GM13976 (cell line): ENCODE results near the gene PCSK6.

Source experiments
- DNase-seq: peaks from one replicate; pipeline ENCODE4 v3.0.0; 2012; ENCODE audit warnings: low spot score
- in situ Hi-C: fragments of 300-500 bp; cut with MboI; formaldehyde crosslinking; loops from one replicate; pipeline ENCODE4 v1.12.0; 2022; ENCODE audit warnings: low sequenced_read_pairs, mixed read lengths, inconsistent platforms; ENCODE audit not compliant: unreplicated experiment
- TF ChIP-seq, protein P1 (sequence below): IDR thresholded peaks from 2 replicates; pipeline ENCODE4 v1.5.1; 2012; ENCODE audit warnings: borderline replicate concordance, mild to moderate bottlenecking; ENCODE audit not compliant: insufficient read depth; ENCODE audit errors: extremely low read depth, missing control alignments, control extremely low read depth

The PCSK6 gene

DNA sequence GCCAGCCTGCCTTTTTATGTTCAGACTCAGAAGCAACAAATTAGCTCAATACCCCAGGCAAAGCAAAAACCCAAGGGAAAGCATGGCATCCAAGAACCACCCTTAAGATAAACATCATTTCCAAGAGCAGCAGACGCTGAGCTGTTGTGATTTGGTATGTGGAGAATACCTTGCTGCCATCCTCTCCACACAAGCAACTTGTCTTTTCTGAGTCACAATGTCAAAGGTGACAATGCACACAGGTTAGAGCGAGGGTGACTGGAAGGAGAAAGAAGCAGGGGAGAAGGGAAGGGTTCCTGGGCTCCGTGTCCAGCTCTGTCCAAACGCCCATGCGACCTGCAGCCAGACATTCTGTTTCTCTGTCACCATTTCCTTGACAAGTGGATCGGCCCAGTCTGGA, 6.0 kb downstream of the PCSK6 start:
- TF ChIP-seq, protein P1, sequence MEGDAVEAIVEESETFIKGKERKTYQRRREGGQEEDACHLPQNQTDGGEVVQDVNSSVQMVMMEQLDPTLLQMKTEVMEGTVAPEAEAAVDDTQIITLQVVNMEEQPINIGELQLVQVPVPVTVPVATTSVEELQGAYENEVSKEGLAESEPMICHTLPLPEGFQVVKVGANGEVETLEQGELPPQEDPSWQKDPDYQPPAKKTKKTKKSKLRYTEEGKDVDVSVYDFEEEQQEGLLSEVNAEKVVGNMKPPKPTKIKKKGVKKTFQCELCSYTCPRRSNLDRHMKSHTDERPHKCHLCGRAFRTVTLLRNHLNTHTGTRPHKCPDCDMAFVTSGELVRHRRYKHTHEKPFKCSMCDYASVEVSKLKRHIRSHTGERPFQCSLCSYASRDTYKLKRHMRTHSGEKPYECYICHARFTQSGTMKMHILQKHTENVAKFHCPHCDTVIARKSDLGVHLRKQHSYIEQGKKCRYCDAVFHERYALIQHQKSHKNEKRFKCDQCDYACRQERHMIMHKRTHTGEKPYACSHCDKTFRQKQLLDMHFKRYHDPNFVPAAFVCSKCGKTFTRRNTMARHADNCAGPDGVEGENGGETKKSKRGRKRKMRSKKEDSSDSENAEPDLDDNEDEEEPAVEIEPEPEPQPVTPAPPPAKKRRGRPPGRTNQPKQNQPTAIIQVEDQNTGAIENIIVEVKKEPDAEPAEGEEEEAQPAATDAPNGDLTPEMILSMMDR = no peak
- DNase-seq = no peak
- in situ Hi-C loops = no loop called here

DNA sequence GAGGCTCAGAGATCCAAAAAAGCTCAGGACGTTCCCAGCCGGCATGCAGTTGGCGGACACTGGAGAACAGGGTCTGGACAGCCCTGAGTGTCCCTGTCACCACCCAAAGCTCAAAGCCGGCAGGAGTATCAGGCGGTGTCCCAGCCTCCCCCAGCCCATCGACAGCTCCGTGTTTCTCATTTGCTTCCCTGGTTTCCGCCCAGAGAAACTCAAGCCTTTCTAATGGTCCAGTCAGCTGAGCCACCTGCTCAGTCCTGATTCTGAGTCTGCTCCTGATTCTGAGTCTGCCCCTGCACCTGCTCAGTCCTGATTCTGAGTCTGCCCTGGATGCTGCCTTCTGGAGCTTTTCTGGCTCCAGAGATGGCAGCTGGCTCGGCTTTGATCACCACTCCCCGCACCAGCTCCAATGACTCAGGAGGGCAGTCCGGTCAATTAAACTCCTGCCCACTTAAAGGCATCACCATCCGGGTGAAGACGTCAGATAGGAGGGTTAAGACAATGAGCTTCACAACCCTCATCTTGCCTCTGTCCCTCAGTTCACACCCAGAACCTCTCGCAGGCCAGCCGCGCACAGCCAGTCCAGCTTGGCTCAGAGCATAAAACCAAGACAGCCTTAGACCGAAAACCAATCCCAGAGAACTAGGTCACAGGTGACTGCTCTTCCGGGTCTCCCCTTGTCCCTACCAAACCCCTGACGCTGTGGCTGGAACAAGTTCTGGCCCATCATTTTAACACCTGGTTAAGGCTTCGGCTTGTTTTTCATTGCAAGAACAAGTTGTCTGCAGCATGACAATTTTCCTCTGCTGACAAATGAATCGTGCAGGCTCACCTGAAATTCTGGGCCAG, 6.8 kb downstream of the PCSK6 start:
- DNase-seq = no peak
- TF ChIP-seq, protein P1 = no peak
- in situ Hi-C loops = no loop called here

DNA sequence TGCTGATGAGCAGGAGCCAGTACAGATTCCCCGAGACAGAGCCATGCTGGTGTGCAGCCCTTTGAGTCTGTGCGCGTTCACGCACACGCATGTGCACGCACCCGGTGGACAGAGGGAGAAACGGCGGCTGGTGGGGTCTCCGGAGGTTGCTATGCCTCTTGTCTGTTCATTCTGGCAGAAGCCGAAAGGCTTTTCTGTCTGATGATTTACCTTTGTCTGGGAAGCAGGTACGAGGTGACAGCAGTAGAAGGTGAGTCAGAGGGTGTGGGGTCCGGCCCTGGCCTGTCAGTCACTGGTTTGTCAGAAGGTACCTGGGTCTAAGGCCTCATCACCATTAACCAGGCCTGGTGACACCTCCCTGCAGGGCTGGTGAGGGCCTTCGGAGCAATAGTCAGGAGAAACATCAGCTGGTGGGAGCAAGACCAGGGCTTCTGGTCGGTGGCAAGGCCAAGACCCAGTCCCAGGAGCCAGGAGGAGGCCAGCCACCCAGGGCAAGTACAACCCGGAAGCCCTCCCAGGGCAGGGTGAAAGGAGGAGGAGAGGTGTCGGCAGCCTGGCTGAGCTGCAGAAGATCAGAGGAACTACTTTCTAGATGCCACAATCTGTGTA, 7.5 kb downstream of the PCSK6 start:
- DNase-seq = no peak
- in situ Hi-C loops = no loop called here
- TF ChIP-seq, protein P1 = no peak

DNA sequence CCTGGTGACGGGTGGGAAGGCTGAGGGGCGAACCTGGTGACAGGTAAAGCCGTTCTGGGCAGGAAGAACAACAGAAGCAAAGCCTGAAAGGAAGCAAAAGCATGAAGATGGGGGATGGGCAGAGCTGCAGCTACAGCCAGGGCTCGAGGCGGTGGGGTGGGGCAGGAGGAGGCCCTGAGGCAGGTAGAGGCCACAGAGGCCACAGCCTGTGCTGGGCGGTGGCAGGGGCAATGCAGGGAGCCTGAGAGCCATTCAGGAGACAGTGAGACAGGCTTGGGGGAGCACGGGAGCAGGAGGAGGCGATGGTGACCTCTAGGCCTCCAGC, 8.2 kb downstream of the PCSK6 start:
- no peak for DNase-seq
- in situ Hi-C loops = no loop called here
- TF ChIP-seq, protein P1 = no peak

DNA sequence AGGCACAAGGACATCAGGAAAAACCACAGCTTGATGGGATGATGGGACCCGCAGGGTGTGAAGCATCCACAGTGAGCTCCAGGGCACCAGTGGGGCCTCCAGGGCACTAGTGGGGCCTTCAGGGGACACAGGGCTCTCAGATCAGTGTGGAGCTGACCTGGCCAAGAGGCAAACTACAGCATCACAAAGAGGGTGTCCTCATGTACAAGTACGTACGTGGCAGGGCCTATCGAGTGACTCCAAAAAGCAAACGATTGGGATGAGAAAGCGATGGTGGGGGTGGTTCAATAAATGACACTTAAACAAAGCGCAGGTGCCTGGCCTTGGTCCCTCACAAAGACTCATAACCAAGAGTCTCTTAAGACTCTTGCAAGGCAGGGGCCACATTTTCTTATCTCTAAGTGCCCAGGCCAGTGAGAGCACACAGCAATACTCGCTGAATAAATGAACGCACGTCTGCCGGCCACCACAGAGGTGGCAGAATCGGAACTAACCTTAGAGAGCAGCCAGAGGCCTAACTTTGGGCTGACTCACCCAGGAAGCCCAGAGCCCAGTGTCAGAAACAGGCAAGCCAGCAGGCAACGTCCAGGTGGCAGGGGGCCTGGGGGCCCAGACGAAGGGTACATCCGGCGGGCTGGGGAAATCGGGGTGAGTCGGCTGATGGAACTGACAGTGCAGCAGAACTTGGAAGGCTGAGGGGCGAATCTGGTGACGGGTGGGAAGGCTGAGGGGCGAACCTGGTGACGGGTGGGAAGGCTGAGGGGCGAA, 8.7 kb downstream of the PCSK6 start:
- no peak for DNase-seq
- in situ Hi-C loops = no loop called here
- TF ChIP-seq, protein P1 = no peak

DNA sequence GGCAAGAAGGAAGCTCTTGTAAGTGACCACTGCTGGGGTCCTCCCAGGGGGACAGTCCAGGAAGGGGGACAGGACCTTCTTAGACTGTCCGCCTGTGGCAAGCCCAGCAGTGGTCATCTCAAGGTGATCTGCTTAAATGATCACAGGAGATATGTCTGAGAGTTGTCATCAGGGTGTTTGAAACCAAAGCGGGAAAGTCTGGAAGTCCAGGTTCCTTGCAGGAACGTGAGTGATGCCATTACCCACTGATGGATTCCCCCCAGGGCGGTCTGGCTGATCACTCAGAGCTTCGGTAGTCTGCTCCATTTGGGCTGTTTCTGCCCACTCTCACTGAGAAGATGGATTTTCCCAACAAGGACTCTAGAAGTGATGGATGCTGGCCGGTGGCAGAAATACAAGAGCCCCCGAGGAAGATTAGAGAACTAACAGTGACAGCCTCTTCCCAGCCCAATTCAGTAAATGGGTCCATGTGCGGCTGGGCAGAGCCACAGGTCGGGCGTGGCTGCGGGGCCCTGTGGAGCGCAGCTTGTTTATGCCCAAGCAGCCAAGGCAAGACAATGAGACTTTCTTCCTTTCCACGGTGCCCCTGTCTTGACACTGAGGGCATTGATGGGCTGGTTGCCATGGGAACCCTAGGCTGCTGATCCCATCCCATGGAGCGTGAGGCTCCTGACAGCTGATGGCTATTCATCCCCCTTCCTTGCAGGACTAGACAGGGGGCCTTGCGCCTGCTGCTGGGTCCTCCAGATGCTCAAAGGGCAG, 9.5 kb downstream of the PCSK6 start:
- in situ Hi-C loops = no loop called here
- TF ChIP-seq, protein P1 = no peak
- DNase-seq = no peak
